Measurements from ENCODE around the gene SSTR1. TPM values are rescaled to one million over a fixed set of nuclear protein-coding genes. Genes with fewer than 3 reads are reported as not detected.
"Not testable (repeated sequence)": the region's sequence is repeated elsewhere in the genome, so short reads cannot be mapped to it uniquely, and the experiment has no call there.

Gene SSTR1
- total RNA-seq: 1.1 and 1.2 TPM in 2 replicates

- no peak for DNase-seq (ENCODE audit: low read depth, low spot score)
Measured at GRCh38 chr14:38207736-38208617, at the start of gene SSTR1. SSTR1 (plus strand) TSS chr14:38207904; CDS start chr14:38209390, 1,486 bp downstream.

- peak; percentile 1 for DNase-seq (ENCODE audit: low read depth, low spot score)
Measured at GRCh38 chr14:38158468-38158867, 49.2 kb upstream of the SSTR1 start.

GRCh38 chr14:38168416-38168815 is 39.3 kb upstream of the SSTR1 start:
- DNase-seq (ENCODE audit: low read depth, low spot score): no peak

GRCh38 chr14:38171197-38171596 is 36.5 kb upstream of the SSTR1 start:
- DNase-seq (ENCODE audit: low read depth, low spot score): no peak

GRCh38 chr14:38174711-38175110 is 33.0 kb upstream of the SSTR1 start:
- DNase-seq (ENCODE audit: low read depth, low spot score): no peak

GRCh38 chr14:38175658-38176057 is 32.0 kb upstream of the SSTR1 start:
- DNase-seq (ENCODE audit: low read depth, low spot score): no peak

GRCh38 chr14:38176379-38176778 is 31.3 kb upstream of the SSTR1 start:
- DNase-seq (ENCODE audit: low read depth, low spot score): no peak

- DNase-seq (ENCODE audit: low read depth, low spot score): no peak
Measured at GRCh38 chr14:38184132-38184531, 23.6 kb upstream of the SSTR1 start.

GRCh38 chr14:38185671-38186070 is 22.0 kb upstream of the SSTR1 start:
- no peak for DNase-seq (ENCODE audit: low read depth, low spot score)

GRCh38 chr14:38186216-38186615 is 21.5 kb upstream of the SSTR1 start:
- DNase-seq (ENCODE audit: low read depth, low spot score): no peak

GRCh38 chr14:38187528-38187927 is 20.2 kb upstream of the SSTR1 start:
- DNase-seq (ENCODE audit: low read depth, low spot score): no peak

- DNase-seq (ENCODE audit: low read depth, low spot score): no peak
Measured at GRCh38 chr14:38189930-38190726, 17.6 kb upstream of the SSTR1 start.

- DNase-seq (ENCODE audit: low read depth, low spot score): not testable (repeated sequence)
Measured at GRCh38 chr14:38190846-38191245, 16.9 kb upstream of the SSTR1 start.

- DNase-seq (ENCODE audit: low read depth, low spot score): not testable (repeated sequence)
Measured at GRCh38 chr14:38191491-38191890, 16.2 kb upstream of the SSTR1 start.

- DNase-seq (ENCODE audit: low read depth, low spot score): no peak
Measured at GRCh38 chr14:38197001-38197783, 10.5 kb upstream of the SSTR1 start.

GRCh38 chr14:38197784-38198335 is 9.8 kb upstream of the SSTR1 start:
- DNase-seq (ENCODE audit: low read depth, low spot score): no peak

GRCh38 chr14:38198425-38198824 is 9.3 kb upstream of the SSTR1 start:
- no peak for DNase-seq (ENCODE audit: low read depth, low spot score)

GRCh38 chr14:38199076-38199475 is 8.6 kb upstream of the SSTR1 start:
- DNase-seq (ENCODE audit: low read depth, low spot score): no peak

GRCh38 chr14:38199739-38200138 is 8.0 kb upstream of the SSTR1 start:
- DNase-seq (ENCODE audit: low read depth, low spot score): no peak

GRCh38 chr14:38201137-38201828 is 6.4 kb upstream of the SSTR1 start:
- DNase-seq (ENCODE audit: low read depth, low spot score): no peak

Measured in pulmonary artery endothelial cell (primary cell).